Measurements from ENCODE around the gene HES2.
A peak's percentile ranks its signal among the peaks of the same experiment; 100 is the strongest.
"Not testable (repeated sequence)": the region's sequence is repeated elsewhere in the genome, so short reads cannot be mapped to it uniquely, and the experiment has no call there.

The HES2 gene

GRCh38 chr1:6450005-6450450, 30.3 kb upstream of the HES2 start:
- peak overlapping the region; percentile 47 for H3K4me3 Mint-ChIP-seq
- H3K27me3 Mint-ChIP-seq = peaks cover 63% of the 10 kb centered on the region

GRCh38 chr1:6448749-6449631, 29.3 kb upstream of the HES2 start:
- Mint-ChIP-seq H3K4me3 (peak overlapping the region; percentile 47), H3K4me1 (peaks cover 14% of the 10 kb centered on the region), H3K27ac (ENCODE audit: low read depth) (no peak overlapping the region), H3K36me3 (ENCODE audit: insufficient read depth) (peaks cover 3% of the 10 kb centered on the region), H3K27me3 (peaks cover 70% of the 10 kb centered on the region), H3K9me3 (no peaks in the 10 kb centered on the region)
- DNase-seq (ENCODE audit: low spot score in 2 of 2) (no peak), ATAC-seq (replicated peaks; ENCODE audit: extremely low read depth, poor library complexity, severe bottlenecking) (no peak)

More at GRCh38 chr1:6450005-6450450, 30.3 kb upstream of the HES2 start:
- H3K4me1 Mint-ChIP-seq = peaks cover 14% of the 10 kb centered on the region
- H3K9me3 Mint-ChIP-seq = no peaks in the 10 kb centered on the region
- no peak for ATAC-seq (replicated peaks; ENCODE audit: extremely low read depth, poor library complexity, severe bottlenecking)
- no peak for DNase-seq (ENCODE audit: low spot score in 2 of 2)
- H3K27ac Mint-ChIP-seq (ENCODE audit: low read depth) = no peak overlapping the region
- peaks cover 3% of the 10 kb centered on the region for H3K36me3 Mint-ChIP-seq (ENCODE audit: insufficient read depth)

GRCh38 chr1:6447818-6448748, 28.4 kb upstream of the HES2 start:
- Mint-ChIP-seq H3K9me3 (no peaks in the 10 kb centered on the region), H3K4me1 (peaks cover 14% of the 10 kb centered on the region), H3K36me3 (ENCODE audit: insufficient read depth) (peaks cover 1% of the 10 kb centered on the region), H3K27me3 (peaks cover 61% of the 10 kb centered on the region), H3K4me3 (peak overlapping the region; percentile 57), H3K27ac (ENCODE audit: low read depth) (no peak overlapping the region)
- ATAC-seq (replicated peaks; ENCODE audit: extremely low read depth, poor library complexity, severe bottlenecking) (peak; percentile 74), DNase-seq (ENCODE audit: low spot score in 2 of 2) (no peak)

- H3K27me3 Mint-ChIP-seq = peaks cover 54% of the 10 kb centered on the region
- ATAC-seq (replicated peaks; ENCODE audit: extremely low read depth, poor library complexity, severe bottlenecking) (no peak), DNase-seq (ENCODE audit: low spot score in 2 of 2) (no peak)
- peak overlapping the region; percentile 57 for H3K4me3 Mint-ChIP-seq
- H3K4me1 Mint-ChIP-seq = peaks cover 14% of the 10 kb centered on the region
- no peaks in the 10 kb centered on the region for H3K9me3 Mint-ChIP-seq
- H3K36me3 Mint-ChIP-seq (ENCODE audit: insufficient read depth) = peaks cover 1% of the 10 kb centered on the region
- H3K27ac Mint-ChIP-seq (ENCODE audit: low read depth) = no peak overlapping the region
These were observed 27.5 kb upstream of the HES2 start for GRCh38 chr1:6447016-6447817.

GRCh38 chr1:6446665-6447015, 26.9 kb upstream of the HES2 start:
- ATAC-seq (replicated peaks; ENCODE audit: extremely low read depth, poor library complexity, severe bottlenecking) (no peak), DNase-seq (ENCODE audit: low spot score in 2 of 2) (no peak)
- peak overlapping the region; percentile 57 for H3K4me3 Mint-ChIP-seq
- peaks cover 14% of the 10 kb centered on the region for H3K4me1 Mint-ChIP-seq
- H3K27me3 Mint-ChIP-seq = peaks cover 60% of the 10 kb centered on the region
- H3K9me3 Mint-ChIP-seq = no peaks in the 10 kb centered on the region
- H3K27ac Mint-ChIP-seq (ENCODE audit: low read depth) = no peak overlapping the region
- peaks cover 1% of the 10 kb centered on the region for H3K36me3 Mint-ChIP-seq (ENCODE audit: insufficient read depth)

- not testable (repeated sequence) for H3K27ac Mint-ChIP-seq (ENCODE audit: low read depth); H3K36me3 Mint-ChIP-seq (ENCODE audit: insufficient read depth); H3K4me3 Mint-ChIP-seq; DNase-seq (ENCODE audit: low spot score in 2 of 2); ATAC-seq (replicated peaks; ENCODE audit: extremely low read depth, poor library complexity, severe bottlenecking); H3K9me3 Mint-ChIP-seq
- Mint-ChIP-seq H3K27me3 (peaks cover 61% of the 10 kb centered on the region), H3K4me1 (peaks cover 14% of the 10 kb centered on the region)
These were observed 26.2 kb upstream of the HES2 start for GRCh38 chr1:6445929-6446328.

- Mint-ChIP-seq H3K27me3 (peaks cover 56% of the 10 kb centered on the region), H3K4me3 (no peak overlapping the region), H3K9me3 (no peaks in the 10 kb centered on the region), H3K27ac (ENCODE audit: low read depth) (no peak overlapping the region), H3K36me3 (ENCODE audit: insufficient read depth) (no peaks in the 10 kb centered on the region), H3K4me1 (peaks cover 14% of the 10 kb centered on the region)
- ATAC-seq (replicated peaks; ENCODE audit: extremely low read depth, poor library complexity, severe bottlenecking) (no peak), DNase-seq (ENCODE audit: low spot score in 2 of 2) (no peak)
These were observed 25.5 kb upstream of the HES2 start for GRCh38 chr1:6445062-6445763.

GRCh38 chr1:6444377-6444776, 24.7 kb upstream of the HES2 start:
- no peaks in the 10 kb centered on the region for H3K9me3 Mint-ChIP-seq
- no peaks in the 10 kb centered on the region for H3K36me3 Mint-ChIP-seq (ENCODE audit: insufficient read depth)
- no peak overlapping the region for H3K4me3 Mint-ChIP-seq
- ATAC-seq (replicated peaks; ENCODE audit: extremely low read depth, poor library complexity, severe bottlenecking) = no peak
- H3K27ac Mint-ChIP-seq (ENCODE audit: low read depth) = no peak overlapping the region
- peaks cover 53% of the 10 kb centered on the region for H3K27me3 Mint-ChIP-seq
- peaks cover 13% of the 10 kb centered on the region for H3K4me1 Mint-ChIP-seq
- no peak for DNase-seq (ENCODE audit: low spot score in 2 of 2)

- Mint-ChIP-seq H3K36me3 (ENCODE audit: insufficient read depth) (no peaks in the 10 kb centered on the region), H3K9me3 (no peaks in the 10 kb centered on the region), H3K27me3 (peaks cover 52% of the 10 kb centered on the region), H3K4me1 (peaks cover 11% of the 10 kb centered on the region), H3K4me3 (no peak overlapping the region), H3K27ac (ENCODE audit: low read depth) (no peak overlapping the region)
- no peak for DNase-seq (ENCODE audit: low spot score in 2 of 2)
- ATAC-seq (replicated peaks; ENCODE audit: extremely low read depth, poor library complexity, severe bottlenecking) = no peak
These were observed 23.8 kb upstream of the HES2 start for GRCh38 chr1:6443339-6444115.

- no peak for DNase-seq (ENCODE audit: low spot score in 2 of 2)
- no peak for ATAC-seq (replicated peaks; ENCODE audit: extremely low read depth, poor library complexity, severe bottlenecking)
- Mint-ChIP-seq H3K4me3 (peak overlapping the region; percentile 53), H3K4me1 (peaks cover 19% of the 10 kb centered on the region), H3K9me3 (no peaks in the 10 kb centered on the region), H3K36me3 (ENCODE audit: insufficient read depth) (no peaks in the 10 kb centered on the region), H3K27ac (ENCODE audit: low read depth) (no peak overlapping the region), H3K27me3 (peaks cover 63% of the 10 kb centered on the region)
These were observed 21.9 kb upstream of the HES2 start for GRCh38 chr1:6441586-6441985.

Data from central memory CD8-positive, alpha-beta T cell (primary cell).